G401 (cell line): ENCODE data around the gene S100A1. TPM values are rescaled to one million over a fixed set of nuclear protein-coding genes. Genes with fewer than 3 reads are reported as not detected.

Experiments
- DNase-seq: peaks from one replicate; pipeline ENCODE4 v3.0.0-alpha.2; 2015; ENCODE audit warnings: low spot score
- in situ Hi-C: cut with HindIII; loops from 2 replicates; pipeline ENCODE4 v1.10.0; 2016; ENCODE audit warnings: low sequenced_read_pairs, mixed read lengths
- total RNA-seq: library from RNA; depleted of rRNA; stranded (reverse); fragments of >200 nt; shearing (Covaris generic); gene quantifications from 2 replicates; pipeline ENCODE4 v1.2.3, GENCODE V29; 2014

The S100A1 gene
- total RNA-seq, 1 experiment from 2014 or later = 132 TPM

DNA sequence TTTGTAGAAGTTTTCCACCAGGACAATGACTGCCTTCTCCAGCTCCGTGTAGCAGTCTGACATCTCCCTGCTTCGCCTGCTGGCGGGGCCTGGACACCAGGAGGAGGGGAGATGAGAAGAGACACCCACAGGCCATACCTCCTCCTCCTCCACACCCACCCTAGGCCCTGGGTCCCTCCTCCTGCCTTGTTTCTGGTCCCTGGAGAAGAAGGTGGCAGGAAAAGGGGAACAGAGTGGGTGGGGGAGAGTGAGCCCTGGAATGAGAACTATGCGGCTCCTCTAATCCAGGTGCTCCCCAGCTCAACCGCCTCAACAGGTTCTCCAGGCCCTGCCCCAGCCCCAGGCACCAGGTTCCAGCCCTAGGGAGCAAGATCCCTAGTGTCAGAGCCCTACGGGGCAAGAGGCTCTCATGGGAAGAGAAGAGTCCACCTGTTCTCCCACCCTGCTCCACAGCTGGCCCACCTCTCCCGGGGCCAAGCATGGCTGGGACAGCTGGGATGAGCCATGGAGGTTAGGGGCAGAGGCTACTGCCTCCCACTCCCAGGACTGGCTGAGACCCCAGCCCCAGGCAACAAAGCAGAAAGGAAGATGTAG, 20.0 kb upstream of the S100A1 start:
- DNase-seq = no peak
- in situ Hi-C loops = no loop called here

GRCh38 chr1:153608742-153609584, 19.3 kb upstream of the S100A1 start:
- in situ Hi-C loops = no loop called here
- DNase-seq = no peak

DNA sequence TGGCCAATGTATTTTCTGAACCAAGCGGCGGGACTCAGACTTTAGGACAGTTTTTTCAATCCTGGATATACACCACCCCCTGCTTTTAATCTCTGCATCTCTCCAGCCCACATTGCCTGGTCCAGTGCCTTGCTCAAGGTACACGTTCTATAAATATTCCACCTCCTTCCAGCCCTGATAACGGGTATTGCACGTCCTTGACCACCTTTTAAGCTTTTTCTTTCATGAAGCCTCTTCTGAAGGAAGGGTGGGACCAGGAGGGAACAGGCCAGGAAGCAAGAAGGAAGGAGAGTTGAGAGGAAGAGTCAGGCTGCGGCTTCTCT, 18.7 kb upstream of the S100A1 start:
- DNase-seq = no peak
- in situ Hi-C loops = no loop called here

- in situ Hi-C loops = no loop called here
- no peak for DNase-seq
These were observed 17.9 kb upstream of the S100A1 start for GRCh38 chr1:153610334-153610733.

- DNase-seq = no peak
- in situ Hi-C loops = no loop called here
These were observed 17.4 kb upstream of the S100A1 start for GRCh38 chr1:153610811-153611301.

DNA sequence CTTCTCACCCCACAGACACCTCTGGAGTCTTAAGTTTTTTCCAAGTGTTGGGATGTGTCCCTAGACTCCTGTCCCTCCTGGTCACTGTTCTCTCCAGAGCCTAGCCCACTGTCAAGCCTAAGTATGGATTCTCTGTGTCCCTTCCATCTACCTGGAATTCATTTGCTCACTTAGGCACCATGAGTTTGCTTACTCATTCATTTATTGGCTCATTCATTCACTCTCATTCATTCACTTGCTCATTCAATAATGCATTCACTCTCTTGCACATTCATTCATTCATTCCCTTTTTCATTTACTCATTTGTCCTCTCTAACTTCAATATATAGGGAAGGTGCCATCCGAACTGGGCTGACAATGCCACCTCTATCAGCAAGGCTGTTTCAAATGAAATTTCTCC, 16.9 kb upstream of the S100A1 start:
- DNase-seq = no peak
- in situ Hi-C loops = no loop called here

- in situ Hi-C loops = no loop called here
- no peak for DNase-seq
These were observed 16.0 kb upstream of the S100A1 start for GRCh38 chr1:153612111-153612754.

- peak; percentile 40 for DNase-seq
- in situ Hi-C loops = no loop called here
These were observed 15.4 kb upstream of the S100A1 start, which contains the start of gene S100A16 for GRCh38 chr1:153612755-153613331. S100A16 (minus strand) TSS chr1:153613137; CDS start chr1:153608151, 4,986 bp downstream.

DNA sequence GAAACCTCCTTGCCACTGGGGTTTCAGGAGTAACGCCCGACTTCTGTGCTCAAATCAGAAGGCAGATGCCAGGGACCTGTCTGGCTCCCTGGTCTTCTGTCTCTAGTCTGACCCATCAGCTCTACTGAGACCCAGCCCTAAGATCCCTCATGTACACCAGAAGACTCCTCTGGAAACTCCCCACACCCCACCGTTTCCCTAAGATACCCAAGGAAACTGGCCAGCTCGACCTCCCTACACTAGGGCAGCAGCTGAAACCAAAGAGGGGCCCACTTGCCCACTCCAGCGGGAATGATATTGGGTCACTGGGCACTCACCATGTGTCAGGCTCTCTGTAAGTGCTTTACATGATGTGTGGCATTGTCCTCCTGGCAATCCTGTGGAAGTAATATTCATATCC, 14.8 kb upstream of the S100A1 start:
- no peak for DNase-seq
- in situ Hi-C loops = no loop called here

DNA sequence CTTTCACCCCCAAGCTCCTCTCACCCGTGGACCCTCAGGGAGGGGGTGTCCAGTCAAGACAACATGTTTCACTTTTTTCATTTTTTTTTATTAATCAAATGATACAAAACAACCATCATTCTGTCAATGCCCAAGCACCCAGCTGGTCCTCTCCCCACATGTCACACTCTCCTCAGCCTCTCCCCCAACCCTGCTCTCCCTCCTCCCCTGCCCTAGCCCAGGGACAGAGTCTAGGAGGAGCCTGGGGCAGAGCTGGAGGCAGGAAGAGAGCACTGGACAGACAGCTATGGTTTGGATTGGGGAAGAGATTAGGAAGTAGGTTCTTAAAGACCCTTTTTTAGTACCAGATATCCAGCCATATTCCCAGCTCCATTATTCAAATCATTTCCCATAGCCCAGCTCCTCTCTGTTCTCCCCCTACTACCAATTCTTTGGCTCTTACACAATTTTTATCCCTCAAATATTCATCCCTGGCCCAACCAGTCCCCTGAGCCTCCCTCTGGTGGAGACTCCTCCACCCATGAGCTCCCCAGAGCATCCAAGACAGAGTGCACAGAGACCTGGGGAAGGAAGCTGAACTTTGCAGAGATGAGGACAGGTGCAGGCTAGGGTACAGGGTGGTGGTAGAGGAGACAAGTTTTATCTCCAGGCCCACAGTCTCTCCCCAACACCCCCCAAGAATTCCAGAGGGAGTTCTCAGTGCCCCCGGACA, 13.9 kb upstream of the S100A1 start:
- DNase-seq = no peak
- in situ Hi-C loops = no loop called here

GRCh38 chr1:153614906-153615305, 13.3 kb upstream of the S100A1 start:
- in situ Hi-C loops = no loop called here
- no peak for DNase-seq

- in situ Hi-C loops = no loop called here
- no peak for DNase-seq
These were observed 12.8 kb upstream of the S100A1 start for GRCh38 chr1:153615406-153615805.

DNA sequence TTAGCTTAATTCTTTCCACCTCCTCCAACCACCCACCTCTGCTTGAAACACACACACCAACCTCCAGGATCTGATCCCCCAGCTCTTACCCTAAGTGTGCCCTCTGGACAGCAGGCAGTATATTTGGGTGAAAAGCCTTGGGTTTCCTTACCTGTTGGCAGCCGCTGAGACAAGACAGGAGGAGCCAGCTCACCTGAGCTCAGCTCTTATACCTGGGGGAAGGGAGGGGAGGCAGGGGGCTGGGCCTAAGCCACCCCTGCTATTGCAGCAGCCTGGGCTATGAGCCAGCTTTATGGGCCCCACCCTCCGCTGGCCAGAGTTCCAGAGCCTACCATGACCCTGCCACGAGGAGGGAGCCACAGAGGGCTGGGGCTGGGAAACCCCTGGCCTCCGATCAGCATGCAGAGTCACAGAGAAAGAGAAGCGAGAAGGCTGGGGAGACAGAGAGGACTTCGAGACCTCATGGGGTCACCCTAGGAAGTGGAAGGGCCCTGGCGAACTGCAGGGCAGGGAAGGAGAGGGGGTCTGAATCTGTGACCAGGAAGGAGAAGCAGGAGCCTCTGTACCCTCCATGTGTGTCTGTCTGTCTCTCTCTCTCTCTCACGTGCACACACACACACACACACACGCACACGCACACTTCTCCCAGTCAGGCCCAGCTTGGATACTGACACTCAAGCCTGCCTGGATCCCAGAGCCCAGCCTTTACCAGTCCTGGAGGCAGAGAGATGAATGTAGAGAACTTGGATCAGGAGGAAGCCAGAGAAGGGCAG, 11.9 kb upstream of the S100A1 start, which contains the start of gene S100A14:
TSS of gene S100A14 (minus strand) at position 182 of the 773 bp plus-strand sequence. CDS start 467 bp downstream, outside the sequence.
- no peak for DNase-seq
- in situ Hi-C loops = no loop called here

- in situ Hi-C loops = no loop called here
- no peak for DNase-seq
These were observed 11.3 kb upstream of the S100A1 start for GRCh38 chr1:153616917-153617311.

GRCh38 chr1:153617663-153618062, 10.6 kb upstream of the S100A1 start:
- in situ Hi-C loops = no loop called here
- DNase-seq = no peak

DNA sequence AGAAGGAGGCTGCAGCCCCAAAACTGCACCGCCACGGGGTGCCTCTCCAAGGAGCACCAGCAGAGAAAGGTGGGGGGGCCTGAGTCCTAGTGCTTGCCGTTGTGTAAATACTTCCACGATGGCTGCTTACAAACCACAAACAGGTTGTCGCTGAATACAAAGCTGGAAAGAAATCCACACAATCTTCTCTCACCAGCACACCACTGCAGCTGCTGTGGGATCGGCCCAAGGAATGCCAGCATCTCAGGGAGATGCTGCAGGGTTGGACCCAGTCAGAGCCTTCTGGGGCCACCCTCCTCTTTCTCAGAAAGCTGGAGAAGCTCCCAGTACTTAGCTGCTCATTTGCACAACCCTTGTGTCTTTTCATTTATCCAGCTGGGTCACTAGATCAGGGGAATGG, 9.1 kb upstream of the S100A1 start:
- in situ Hi-C loops = no loop called here
- no peak for DNase-seq

DNA sequence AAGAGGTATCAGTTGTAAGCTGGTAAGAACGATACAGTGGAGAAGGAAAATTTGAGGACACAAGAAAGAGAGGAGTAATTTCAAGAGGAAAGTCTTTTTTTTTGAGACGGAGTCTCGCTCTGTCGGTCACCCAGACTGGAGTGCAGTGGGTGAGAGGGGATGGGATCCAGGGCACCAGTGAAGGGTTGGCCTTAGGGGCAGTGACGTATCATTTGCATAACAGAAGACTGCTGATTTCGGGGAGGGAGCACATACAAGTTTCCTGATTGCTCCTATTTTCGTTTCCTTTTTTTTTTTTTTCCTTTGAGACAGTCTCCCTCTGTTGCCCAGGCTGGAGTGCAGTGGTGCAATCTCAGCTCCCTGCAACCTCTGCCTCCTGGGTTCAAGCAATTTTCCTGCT, 5.1 kb upstream of the S100A1 start:
- in situ Hi-C loops = no loop called here
- no peak for DNase-seq

DNA sequence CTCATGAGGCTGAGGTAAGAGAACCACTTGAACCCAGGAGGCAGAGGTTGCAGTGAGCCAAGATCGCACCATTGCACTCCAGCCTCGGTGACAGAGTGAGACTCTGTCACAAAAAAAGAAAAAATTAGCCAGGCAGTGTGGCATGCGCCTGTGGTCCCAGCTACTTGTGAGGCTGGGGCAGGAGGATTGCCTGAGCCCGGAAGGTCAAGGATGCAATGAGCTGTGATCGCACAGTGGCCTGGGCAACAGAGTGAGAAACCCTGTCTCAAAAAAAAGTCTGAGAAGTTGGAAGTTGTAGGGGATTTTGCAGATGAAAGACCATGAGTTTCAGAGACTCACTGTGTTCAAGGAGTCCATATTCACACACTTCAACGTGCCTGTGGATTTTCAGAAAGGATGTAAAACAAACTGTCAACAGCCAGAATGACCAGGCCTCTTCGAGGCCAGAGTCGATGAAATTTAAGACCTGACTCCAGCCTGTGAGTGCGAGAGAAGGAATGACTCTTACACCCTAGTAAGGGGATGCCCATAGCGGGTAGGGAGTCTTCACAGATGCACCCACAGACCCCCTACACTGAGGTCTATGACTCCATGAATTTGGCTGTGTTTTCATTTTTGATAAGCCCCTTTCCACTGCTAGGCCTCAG, 3.1 kb upstream of the S100A1 start:
- in situ Hi-C loops = no loop called here
- no peak for DNase-seq
